GM19467 (cell line): Measurements from ENCODE around the gene FES.
"Not testable (repeated sequence)": the region's sequence is repeated elsewhere in the genome, so short reads cannot be mapped to it uniquely, and the experiment has no call there.

Experiments
- ATAC-seq: cut with Tn5 transposase; IDR thresholded peaks from one replicate; pipeline ENCODE4 v1.9.1; 2021; ENCODE audit warnings: mild to moderate bottlenecking, moderate library complexity; ENCODE audit not compliant: unreplicated experiment

FES gene

DNA sequence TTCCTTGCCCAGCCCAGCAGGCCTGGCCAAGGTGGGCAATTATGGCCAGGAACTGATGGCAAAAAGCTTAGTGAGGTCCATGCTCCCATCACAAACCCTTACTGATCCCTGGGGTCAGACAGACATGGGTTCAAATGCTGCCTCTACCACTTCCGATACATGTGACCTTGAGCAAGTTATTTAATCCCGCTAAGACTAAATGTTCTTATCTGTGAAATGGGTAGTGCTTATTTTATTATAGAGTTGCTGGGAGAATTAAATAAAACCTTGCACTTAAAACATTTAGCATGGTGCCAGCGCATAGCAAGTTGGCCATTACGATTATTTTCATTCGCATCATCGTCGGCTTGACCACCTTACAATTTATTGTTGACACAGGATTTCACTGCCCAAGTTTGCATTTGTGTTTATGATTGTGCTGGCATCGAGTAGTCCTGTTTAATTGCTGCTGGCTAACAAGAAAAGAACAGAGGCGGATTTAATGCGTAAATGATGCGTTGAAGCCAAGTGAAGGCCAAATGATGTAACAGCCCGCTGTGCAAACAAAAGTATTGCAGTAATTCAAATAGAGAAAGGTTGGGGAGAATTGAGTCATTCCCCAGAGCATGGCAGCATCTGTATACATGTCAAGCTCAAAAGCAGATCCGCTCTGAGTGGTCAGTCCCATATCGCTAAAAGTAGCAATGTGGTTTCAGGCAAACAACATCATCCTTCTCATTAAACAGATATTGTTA lies 23.2 kb upstream of the FES start:
- no peak for ATAC-seq

DNA sequence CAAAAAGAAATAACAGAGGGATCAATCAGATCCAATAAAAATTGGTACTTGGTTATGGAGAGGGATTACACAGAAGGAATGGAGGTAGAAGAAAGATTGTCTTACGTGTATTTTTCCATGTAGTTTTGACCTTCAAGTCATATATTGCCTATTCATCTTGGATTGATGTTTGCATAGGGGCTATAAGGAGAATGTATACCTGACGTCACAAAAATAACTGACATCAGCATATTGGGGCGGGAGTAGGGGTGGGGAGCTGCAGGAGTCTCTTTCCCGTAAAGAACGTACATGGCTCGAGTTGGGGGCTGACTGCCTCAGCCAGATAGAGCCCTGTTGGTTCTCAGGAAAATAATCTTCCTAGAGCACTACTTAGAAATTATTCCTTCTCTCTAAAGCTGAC lies 21.8 kb upstream of the FES start:
- no peak for ATAC-seq

DNA sequence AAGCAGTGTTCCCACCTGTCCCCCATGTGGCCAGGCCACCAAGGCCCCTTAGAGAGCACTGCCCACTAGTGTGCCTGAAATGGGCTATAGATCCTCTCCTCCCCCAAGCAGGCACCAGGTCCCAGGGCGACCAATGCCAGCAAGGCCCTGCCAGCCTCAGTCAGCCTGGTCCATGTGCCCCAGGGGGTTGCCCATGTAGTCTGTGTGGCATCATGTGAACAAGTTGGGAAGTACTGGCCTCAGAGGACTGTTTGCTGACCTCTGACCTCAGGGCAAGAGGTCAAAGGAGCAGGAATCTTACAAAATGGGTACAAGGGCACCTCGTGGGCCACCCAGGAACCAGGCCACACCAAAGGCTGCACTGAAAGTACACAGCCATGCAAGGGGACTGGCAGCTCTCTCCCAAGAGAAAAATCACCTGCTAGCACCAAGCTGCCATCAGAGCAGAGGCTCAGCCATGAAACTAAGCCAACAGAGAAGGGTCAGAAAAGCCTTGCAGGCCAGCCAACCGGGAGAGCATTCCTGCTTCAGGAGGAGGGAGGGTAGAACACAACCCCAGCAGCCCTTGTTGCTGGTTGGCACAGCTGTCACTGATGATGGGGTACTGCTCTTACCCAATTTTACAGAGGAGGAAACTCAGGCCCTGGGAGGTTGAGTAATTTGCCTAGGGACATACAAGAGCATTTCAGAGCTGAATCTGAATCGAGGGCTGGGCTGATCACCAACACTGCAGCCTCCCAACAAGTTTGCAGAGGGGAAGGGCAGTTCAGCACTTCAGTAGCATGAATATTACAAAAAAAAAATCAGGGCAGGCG lies 21.1 kb upstream of the FES start:
- no peak for ATAC-seq

DNA sequence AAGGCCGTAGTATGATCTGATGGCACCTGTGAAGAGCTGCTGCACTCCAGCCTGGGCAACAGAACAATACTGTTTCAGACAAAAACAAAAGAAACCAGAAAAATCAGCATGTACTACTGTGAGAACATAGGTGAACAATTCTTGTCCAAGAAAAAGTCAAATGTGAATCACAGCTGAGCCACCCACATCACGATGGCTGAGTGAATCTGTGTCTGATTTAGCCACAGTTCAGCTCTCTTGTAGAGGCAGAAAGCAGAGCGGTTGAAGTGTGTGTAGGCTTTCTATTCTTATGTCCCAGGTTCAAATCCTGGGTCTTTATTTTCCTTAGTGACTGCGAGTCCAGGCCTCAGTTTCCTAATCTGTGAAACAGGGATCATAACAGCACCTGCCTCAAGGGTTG lies 20.3 kb upstream of the FES start:
- ATAC-seq = no peak

DNA sequence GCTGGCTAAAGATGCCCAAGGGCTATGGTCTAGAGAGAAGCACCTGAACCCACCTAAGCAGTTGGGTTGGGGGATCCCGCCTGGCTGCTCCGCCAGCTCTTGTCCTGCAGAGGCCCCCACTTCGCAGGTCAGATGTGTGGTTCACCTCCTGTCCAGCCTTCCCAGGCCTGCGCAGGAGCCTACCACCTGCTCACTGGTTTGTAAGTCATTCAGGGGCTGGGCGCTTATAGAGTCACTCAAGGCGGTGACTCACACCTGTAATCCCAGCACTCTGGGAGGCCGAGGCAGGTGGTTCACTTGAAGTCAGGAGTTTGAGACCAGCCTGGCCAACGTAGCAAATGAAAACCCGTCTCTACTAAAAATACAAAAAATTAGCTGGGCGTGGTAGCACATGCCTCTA lies 19.8 kb upstream of the FES start:
- ATAC-seq = no peak

DNA sequence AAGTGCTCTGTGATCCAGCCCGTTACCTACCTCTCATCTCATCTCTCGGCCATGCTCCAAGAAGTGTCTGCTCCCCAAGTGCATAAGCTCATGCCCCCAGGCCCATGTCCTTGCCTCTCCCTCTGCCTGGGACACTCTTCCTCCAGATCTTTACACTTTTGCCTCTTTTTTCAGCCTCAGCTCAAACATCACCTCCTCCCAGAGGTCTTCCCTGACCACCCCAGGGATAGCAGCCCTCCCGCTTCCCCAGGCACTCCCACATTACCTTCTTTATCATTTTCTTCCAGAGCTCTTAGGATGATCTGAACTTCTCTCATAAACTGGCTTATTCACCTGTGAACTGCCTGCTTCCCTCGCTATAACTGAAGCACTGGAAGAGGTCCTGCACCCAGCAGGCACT lies 18.6 kb upstream of the FES start:
- no peak for ATAC-seq

DNA sequence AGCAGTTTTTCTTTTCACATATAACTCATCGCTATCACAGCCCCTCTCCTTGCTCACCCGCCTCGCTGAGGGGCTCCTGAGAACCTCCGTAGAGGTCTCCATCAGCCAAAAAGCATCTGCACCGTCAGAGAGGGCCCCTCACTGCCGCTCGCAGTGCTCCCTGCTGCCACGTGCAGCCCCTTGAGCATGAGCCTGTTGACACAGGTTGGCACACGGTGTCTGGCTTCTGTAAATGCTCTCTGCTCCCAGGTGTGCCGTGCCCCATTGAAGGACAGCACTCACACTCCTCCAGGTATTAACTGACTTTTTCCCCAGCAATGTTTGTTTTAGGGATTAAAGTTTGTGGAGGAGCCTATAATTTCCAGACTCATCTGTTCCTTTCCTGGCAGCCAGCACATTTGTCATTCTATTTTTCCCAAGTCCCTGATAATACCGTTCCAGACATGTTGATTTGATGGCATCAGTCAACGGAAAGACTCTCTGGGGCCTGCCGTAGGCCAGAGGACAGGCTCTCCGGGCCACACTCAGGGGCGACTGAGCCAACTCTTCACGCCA lies 18.1 kb upstream of the FES start:
- ATAC-seq = no peak

DNA sequence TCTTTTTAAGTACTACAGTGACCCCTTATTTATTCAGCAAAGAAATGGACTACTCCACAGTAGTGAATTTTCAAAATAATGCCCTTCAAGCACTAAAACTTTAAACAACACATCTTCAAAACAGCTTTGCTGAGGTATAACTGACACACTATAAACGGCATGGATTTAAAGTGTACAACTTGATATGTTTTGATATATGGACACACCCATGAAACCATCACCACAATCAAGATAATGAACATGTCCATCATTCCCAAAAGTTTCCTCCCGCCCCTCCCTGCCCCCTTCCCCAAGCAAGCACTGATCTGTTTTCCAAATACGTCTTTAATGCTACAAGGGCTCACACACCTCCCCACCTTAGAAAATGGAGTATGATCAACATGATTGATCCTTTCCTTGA lies 17.5 kb upstream of the FES start:
- ATAC-seq = no peak

DNA sequence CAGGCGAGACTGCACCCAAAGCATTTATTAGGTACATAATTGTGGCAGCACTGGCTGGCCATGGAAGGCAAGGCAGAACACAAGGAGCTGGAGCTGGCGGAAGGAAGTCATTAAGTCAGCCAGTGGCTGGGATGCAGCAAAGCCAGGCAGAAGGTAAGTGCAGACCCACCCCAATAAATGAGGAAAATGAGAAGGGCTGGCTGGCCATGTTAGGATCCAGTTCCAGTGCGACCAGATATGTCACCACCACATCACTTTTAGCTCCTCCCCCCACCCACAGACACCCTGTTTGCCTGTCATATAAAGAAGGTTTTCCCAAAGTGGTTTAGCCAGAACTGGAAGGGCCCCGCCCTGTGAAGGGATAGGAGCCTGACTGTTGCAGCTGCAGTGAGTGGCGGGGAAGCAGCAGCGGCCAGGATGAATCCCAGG lies 16.0 kb upstream of the FES start, which contains the start of gene FURIN:
FURIN (plus strand) TSS at position 328 of the 429 bp plus-strand sequence. CDS start 7,153 bp downstream, outside the sequence.
- ATAC-seq = no peak

DNA sequence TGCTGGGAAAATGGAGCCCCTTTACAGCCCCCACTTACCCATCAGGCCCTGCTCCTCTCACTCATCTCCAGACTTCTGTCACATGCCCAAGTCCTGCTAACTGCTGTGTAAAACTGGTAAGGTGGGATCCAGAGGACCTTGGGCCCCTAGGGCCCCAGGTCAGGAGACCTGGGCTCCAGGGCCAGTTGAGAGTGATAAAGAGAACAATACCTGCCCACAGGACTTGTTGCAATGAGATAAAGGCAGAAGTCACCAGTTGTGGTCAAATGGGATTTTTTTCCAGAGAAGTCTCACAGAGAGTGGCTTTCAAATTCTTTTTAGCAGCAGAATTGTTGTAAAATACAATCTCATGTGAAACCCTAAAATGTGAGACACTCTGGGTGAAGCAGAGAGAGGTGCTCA lies 15.2 kb upstream of the FES start:
- ATAC-seq = no peak

DNA sequence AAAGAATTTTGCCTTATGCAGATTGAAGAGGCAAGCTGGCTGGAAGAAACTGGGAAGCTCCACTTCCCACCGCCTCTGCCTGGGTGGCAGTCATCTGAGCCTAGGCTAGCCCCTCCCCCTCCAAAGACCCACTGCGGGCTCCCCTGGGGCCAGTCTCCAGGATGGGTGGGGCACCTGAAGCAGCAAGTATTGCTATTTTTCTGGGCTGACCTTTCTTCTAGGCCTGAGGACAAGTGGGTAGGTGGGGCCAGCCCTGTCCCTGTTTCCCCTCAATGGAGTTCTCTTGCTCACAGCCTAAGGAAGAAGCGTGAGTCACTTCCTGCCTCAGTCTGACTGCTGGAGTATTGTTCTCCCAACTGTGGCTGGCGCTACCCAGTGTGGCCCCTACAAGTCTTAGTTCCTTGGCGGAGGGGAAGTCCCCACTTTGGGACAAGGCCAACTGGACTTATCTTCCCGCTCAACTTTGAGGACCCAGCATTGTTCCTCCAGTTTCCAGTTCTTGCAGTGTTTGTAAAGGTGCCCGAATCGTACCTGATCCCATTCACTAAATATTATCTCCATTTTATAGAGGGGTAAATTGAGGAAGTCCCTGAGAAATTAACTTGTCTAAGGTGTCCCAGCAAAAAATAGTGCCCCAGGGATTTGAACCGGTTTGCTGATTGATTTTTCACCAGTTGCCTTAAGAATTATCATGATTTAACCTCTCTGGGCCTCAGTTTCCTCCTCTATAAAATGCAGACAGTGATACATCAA lies 14.5 kb upstream of the FES start:
- ATAC-seq = no peak

DNA sequence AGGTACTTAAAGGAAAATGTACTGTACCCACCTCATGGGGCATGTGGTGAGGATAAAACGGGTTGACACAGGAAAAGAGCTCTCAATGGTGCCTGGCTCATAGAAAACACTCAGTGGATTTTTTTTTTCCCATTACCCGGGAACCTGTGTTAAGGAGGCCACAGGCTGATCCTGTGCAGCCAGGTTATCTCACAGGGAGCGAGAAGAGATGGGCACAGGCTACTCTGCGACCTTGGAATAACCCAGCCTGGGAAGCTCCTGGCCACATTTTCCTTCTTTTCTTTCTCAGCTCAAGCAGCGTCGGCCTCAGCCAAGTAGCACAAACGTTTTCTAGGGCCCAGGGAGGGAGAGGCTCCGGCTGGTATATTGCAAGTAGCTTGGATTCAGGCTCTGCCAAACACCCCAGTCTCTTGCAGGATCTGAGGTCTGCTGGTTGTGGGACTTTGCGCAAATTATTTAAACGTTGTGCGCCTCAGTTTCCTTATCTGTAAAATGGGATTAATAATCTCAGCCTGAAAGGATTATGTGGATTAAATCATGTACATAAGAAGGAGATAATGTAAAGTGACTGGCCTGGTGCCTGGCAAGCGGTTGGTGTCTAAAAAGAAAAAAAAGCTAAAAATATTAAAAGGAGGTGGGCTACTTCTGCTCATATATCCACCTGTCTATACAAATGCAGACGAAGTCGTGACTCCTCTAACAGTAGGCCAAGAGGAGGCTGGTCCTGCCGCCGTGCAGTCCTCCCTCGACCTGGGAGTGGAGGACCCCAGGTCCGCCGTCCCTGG lies 13.8 kb upstream of the FES start:
- ATAC-seq = no peak

DNA sequence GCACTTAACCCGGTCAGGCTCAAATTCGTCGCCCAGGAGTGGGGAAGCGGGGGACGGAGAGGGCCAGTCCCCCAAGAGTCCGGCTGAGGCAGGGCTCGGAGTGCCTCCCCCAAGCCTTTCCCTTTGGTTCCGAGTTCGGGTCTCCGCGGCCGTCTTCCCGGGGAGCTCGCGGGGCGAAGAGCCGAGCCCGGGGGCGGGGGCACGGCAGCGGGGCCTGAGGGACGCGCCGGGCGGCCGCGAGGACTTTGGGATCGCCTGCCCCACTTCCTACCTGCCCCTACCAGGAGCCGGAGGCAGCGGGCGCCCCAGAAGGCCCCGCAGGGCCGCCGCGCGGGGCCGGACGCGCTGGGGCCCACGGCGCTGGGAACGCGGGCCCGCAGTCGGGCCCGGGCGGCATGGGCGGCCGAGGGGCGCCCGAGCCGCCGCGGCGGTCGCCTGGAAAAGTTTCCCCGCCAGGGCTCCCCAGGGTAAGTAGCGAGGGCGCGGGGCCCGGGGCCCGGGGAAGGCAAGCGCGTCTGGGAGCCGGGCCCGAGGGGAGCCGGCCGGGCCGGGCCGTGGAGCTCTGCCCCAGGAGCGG lies 13.1 kb upstream of the FES start:
- no peak for ATAC-seq

DNA sequence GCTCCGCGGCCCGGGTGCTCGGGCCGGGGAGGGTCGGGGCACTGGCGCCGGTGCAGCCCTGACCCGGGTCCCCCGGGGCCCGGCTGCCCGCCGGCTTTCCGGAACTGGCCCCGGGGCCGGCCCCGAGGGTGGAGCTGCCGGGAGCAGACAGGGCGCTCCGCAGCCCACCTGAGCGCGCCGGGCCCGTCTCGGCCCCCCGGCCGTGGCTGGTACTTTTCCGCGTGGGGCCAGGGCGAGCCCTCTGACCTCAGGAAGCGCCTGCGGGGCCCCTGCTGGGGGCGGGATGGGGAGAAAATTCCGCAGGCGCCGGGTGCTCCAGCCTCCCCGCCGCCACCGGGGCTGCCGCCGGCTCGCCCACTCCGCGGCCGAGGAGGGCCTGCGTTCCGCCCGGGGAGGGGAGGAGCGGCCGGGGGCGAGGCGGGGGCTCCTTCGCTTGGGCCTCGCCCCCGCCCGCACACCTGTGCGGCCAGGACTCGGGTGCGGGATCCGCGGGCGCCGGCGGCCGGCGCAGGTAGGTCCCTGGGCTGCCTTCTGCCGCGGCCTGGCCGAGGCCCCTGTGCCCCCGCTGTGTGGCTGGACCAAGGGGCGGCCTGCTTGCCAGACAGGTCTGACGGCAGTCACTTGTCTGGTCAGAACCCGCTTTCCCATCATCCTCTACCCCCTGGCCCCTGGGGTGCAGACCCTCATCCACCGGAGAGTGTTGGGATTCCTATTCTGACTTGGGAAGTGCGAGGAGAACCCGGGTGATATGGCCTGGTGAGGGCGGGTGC lies 12.4 kb upstream of the FES start:
- ATAC-seq = no peak

DNA sequence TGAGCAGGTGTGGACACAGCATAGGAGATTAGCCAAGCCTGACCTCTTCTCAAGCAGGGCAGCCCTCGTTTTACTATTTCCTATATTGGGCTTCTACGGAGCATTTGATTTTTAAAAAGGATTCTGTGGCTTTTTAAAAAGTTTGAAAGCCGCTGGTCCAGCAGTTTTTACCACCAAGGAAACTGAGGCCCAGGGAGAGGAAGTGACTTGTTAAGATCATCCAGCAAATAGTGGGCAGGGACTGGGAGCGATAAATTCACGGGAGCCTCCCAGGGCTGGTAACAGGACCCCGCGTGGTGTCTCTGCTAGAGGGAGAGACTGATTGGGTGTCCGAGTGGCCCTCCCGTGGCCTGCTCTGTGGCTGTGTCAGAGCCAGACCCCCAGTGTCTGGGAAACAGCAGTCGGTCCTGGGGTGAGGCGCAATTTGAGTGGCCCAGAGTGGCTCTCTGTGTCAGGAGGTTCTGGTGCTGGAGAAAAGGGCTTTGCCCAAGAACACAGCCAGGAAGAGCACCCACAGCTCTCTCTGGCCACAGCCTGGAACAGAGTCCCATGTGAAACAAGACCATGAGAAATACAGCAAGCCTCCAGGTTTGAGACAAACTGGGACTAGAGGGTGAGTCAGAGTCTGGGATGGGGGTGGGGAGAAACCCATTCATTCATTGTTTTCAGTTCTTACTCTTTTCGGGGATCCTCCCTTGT lies 11.7 kb upstream of the FES start:
- ATAC-seq = no peak

DNA sequence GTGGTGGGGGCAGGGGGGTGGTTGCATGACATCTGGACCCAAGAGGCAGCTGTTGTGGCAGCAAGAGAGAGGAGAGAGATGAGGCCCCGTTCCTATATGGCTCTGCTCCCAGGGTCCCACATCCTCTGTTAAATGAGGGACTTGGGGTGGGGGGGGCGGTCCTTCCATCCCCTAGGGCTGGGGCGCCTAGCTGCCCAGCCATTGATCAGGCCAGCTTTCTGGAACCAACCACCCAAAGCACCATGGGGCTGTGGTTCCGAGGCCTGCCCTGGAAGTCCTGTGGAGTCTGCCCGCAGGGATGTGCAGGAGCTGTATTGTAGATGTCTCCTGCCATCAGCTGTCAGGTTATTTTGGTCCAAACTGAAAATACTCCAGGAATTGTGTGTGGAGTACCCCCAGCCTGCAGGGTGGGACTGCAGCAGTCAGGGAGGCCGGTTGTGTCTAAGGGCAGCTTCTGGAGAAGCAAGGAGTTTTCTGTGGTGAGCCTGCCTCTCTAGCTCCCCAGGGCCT lies 10.8 kb upstream of the FES start:
- no peak for ATAC-seq

DNA sequence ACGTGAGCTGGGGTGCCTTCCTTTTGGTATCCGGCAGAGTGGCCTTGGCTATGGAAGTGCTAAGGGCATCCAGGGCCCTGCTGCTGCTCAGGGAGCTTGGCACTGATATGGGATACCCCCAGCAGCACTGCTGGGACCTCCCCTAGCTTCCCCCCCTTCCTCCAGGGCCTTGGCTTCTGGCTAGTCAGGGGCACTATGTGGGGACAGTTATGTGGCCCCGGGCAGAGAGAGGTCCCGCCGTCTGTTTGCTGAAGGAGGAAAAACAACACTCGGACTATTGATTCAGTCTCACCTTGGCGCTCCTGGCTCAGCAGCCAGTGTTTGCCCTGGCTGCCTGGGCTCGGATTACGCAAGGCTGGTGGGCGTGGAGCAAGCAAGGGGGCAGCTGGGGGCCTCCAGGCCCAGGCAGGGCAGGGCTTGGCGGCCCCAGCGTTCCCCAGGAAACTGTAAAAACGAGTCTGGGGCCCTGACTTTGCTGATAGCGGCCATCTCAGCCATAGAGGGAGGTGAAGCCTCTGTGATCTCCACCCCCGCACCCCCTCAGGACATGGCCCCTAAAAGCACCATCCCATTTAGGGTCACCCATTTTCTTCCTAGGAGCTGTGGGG lies 10.2 kb upstream of the FES start:
- no peak for ATAC-seq

DNA sequence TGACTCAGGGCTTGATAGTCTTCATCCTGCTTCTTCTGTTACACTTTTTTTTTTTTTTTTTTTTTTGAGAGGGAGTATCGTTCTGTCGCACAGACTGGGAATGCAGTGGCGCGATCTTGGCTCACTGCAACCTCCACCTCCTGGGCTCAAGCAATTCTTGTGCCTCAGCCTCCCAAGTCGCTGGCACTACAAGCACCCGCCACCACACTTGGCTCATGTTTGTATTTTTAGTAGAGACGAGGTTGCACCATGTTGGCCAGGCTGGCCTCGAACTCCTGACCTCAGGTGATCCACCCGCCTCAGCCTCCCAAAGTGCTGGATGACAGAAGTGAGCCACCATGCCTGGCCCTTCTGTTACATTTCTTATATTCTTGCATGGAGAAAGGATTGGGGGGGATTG lies 9.3 kb upstream of the FES start:
- not testable (repeated sequence) for ATAC-seq
